HG02840 (cell line): ENCODE results near the gene SYNPR.

Source experiments
- ATAC-seq: cut with Tn5 transposase; IDR thresholded peaks from one replicate; pipeline ENCODE4 v1.9.1; 2021; ENCODE audit warnings: mild to moderate bottlenecking, moderate library complexity, moderate number of reproducible peaks; ENCODE audit not compliant: unreplicated experiment, low FRiP score

SYNPR gene

GRCh38 chr3:63303238-63303637 is 25.1 kb downstream of the SYNPR start:
- no peak for ATAC-seq

- no peak for ATAC-seq
Observed at GRCh38 chr3:63304421-63304820, 26.3 kb downstream of the SYNPR start.

DNA sequence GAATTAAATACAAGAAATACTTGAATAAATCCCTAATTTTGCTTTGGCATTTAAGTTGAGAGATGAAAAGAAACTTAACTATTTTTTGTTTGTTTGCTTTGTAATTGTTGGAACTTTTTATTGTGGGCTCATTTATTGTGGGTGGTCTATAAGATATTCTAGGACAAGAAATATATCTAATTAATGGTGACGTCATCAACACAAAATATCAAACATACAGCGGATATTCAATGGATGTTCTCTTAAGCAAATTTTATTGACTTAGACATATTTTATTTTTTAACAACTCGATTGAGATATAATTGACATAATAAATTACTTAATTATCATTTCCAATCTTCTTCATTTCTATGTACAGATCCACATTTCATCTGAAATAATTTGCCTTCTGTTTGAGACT is 30.0 kb downstream of the SYNPR start:
- ATAC-seq = no peak

DNA sequence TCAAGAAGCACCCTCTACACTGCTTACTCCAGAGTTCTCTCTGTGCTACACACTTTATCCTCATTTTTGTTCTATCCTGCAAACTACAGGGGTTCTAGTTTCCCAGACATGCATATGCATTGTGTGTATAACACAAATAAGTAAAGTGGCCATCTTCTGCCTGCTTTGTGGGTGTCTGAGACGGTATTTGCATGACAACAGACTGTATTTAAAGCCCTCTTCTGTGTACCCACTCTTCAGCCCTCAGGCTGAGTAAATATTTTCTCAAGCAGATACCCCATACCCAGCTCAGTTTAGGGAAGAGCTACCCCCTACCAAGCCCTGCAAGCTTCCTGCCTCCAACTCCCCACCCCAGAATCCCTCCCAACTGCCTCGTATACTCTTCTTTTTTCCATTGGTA is 31.7 kb downstream of the SYNPR start:
- no peak for ATAC-seq

- ATAC-seq = no peak
Observed at GRCh38 chr3:63323766-63324165, 45.7 kb downstream of the SYNPR start.

DNA sequence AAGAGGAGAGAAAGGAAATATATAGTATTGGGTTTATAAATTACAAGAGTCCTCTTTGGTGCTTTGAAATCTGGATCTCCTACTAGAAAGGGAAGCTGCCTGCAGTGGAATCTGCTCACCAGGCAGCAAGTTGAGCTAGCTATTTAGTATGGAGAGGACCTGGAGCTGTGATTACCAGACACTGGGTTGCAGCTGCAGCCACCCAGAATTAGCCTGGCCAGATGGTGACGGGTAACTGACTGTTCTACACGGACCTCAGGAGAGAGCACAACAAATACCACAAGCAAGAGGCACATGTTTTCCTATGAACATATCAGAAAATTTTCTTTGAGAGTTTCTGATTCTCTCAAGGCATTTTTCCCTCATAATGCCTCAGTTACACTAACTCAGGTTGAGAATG is 46.5 kb downstream of the SYNPR start:
- no peak for ATAC-seq

- ATAC-seq = no peak
Observed at GRCh38 chr3:63325386-63325785, 47.3 kb downstream of the SYNPR start.

GRCh38 chr3:63328365-63328764 is 50.3 kb downstream of the SYNPR start:
- no peak for ATAC-seq

DNA sequence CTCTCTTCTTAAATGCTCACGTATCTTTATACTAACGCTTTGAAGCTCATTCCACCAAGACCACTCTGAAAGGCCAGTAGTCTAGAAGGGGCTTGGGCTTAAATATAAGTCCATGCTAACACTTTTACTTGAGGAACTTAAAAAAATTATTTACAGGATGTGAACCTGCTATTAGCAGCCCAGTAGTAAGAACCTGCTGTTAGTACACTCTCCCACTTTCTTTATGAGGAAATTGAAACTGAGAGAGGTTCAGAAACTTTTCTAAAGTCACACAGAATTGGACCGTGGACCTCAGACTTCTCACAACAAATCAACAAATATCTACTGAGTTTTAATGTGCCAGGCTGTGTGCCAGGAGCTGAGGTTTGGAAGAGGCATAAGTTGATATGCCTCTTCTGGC is 53.4 kb downstream of the SYNPR start:
- ATAC-seq = no peak

- ATAC-seq = no peak
Observed at GRCh38 chr3:63333815-63334214, 55.7 kb downstream of the SYNPR start.

GRCh38 chr3:63338351-63338750 is 60.2 kb downstream of the SYNPR start:
- ATAC-seq = no peak

- ATAC-seq = no peak
Observed at GRCh38 chr3:63343674-63344073, 65.6 kb downstream of the SYNPR start.

DNA sequence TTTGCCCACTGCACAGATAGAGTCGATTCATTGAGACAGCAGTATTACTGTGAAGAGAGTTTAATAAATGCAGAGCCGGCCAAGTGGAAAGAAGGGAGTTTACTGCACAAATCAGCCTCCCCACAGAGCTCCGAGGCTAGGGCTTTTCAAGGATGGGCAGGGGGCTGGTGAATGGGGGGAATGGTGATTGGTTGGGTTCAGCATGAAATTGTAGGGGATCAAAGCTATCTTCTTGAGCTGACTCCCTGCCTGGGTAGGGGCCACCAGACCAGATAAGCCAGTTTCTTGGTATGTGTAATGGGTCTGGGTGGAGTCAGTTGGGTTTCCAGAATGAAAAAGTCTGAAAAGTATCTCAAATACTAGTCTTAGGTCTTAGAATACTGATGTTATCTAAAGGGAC is 66.6 kb downstream of the SYNPR start:
- no peak for ATAC-seq

DNA sequence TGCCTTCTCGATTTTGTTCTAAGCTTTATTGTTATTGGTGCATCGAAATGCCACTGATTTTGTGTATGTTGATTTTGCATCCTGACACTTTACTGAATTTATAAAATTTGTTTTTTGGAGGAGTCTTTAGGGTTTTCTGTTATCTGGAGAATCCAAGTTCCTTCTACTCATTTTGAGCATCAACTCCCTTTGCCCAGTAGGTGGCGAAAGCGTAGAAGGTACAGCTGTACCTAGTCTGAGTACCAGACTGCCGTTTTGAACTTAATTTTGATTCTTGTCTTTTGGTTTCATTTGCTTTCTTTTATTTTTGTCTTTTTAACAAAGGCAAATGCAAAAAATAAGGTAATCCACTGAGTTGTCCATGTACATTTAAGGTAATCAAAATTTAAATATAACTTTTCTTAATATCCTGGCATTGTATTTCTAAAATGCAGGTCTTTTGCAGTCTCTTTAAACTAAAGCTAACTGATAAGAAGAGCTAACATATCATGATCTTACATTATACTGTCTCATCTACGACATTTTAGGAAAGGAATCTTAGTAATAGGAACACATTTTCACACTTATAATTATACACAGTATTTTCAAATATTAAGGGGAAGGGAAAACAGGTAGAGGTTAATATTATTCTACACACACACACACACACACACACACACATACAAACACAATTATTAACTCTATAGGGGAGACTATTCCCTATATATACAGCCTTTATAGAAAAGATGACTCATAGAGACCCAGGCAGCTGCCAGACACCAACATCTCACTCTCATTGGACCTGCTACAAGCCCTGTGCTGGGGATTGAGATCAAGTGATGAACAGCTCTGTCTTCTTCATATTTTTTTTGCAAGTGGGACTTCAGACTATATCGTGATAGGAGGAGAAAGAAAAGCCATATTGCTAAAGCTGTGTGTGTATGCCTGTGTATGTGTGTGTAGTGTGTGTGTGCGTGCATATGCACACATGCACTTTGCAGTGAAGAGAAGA is 71.8 kb downstream of the SYNPR start:
- no peak for ATAC-seq

- ATAC-seq = no peak
Observed at GRCh38 chr3:63351159-63352007, 73.3 kb downstream of the SYNPR start.

DNA sequence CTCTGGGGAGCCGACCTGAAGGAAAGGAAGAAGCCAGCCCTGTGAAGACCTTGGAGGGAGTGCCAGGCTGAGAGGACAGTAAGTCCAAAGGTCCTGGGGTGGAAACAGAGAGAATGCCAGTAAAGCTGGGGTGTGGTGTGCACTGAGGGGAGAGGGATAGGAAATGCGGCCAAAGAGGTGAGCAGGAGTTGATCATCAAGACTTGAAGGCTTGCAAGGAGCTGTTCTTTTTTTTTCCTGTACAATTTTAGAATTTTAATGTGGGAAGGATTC is 73.8 kb downstream of the SYNPR start:
- no peak for ATAC-seq

DNA sequence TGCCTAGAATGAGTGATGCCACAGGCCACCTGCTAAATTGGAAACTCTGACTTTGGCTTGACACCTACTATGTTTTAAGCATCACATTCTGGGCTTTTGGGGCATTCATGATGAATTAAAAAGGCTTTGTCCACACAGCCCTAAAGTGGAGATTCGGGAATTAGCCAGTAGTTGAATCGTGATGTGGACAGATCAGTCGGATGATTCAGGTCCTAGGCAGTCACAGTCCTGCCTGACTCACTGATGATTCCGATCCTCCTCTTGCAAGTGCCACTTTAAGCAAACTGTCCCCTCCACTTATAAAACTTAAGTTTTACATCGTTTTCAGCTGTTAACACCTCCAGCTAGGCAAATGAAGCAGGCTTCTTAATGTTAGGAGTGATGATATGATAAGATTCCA is 75.3 kb downstream of the SYNPR start:
- no peak for ATAC-seq

DNA sequence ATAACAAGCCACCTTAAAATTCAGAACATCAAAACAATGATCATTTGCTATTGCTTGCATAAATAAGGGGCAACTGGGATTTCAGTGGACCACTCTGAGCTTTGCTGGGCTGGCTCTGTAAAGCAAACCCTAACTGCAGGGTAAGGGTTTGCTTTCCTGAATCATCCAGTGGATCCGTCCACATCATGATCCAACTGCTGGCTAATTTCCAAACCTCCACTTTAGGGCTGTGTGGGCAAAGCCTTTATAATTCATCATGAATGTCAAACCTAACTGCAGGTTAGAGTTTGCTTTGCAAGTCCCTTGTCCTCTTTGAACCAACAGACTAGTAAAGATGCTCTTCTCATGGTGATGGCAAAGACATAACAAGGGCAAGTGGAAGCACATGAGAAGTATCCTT is 76.1 kb downstream of the SYNPR start:
- ATAC-seq = no peak

- ATAC-seq = no peak
Observed at GRCh38 chr3:63355809-63356208, 77.7 kb downstream of the SYNPR start.

DNA sequence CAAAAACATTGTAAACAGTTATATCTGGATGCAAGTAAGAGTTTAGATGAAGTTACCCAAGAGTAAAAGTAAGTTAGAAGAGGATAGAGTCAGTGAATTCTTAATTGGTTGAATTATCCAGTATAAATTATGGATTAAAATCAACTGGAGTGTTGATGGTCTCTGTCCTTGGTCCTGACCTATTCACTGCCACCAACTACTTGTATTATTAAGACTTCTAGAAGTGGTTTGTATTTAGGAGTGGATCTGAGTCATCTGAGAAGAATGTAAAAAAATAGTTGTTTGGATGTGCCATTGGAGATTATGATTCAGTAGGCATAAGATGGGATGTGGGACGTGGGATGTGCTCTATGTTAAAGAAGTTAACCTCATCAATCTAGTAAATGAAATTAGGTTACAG is 86.4 kb downstream of the SYNPR start:
- no peak for ATAC-seq

- no peak for ATAC-seq
Observed at GRCh38 chr3:63364910-63365309, 86.8 kb downstream of the SYNPR start.

- ATAC-seq = no peak
Observed at GRCh38 chr3:63365671-63366070, 87.6 kb downstream of the SYNPR start.
